22Rv1 (cell line): ENCODE measurements around the gene PPP1R16B.

Experiments used
- CTCF ChIP-seq: fragments of 450-650 bp; IDR thresholded peaks from 2 replicates; pipeline ENCODE4 v1.5.1; 2017; ENCODE audit warnings: mild to moderate bottlenecking
- ZFX ChIP-seq: fragments of 450-650 bp; IDR thresholded peaks from 2 replicates; pipeline ENCODE4 v1.6.1; 2017; ENCODE audit warnings: antibody characterized with exemption, borderline replicate concordance

DNA sequence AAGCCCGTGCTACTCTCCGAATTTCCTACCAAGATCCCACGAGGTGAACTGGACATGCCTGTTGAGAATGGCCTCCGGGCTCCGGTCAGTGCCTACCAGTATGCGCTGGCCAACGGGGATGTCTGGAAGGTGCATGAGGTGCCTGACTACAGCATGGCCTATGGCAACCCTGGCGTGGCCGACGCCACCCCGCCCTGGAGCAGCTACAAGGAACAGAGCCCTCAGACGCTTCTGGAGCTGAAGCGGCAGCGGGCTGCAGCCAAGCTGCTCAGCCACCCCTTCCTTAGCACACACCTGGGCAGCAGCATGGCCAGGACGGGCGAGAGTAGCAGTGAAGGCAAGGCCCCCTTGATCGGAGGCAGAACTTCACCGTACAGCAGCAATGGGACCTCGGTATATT lies 112.7 kb downstream of the PPP1R16B start:
- TF ChIP-seq CTCF (no peak), ZFX (no peak)
